HG03139 (cell line): Measurements from ENCODE around the gene ANKRD55.
A peak's percentile ranks its signal among the peaks of the same experiment; 100 is the strongest.
"Not testable (repeated sequence)": the region's sequence is repeated elsewhere in the genome, so short reads cannot be mapped to it uniquely, and the experiment has no call there.

Experiments
- ATAC-seq: cut with Tn5 transposase; IDR thresholded peaks from one replicate; pipeline ENCODE4 v1.9.1; 2021; ENCODE audit not compliant: unreplicated experiment

ANKRD55 gene

DNA sequence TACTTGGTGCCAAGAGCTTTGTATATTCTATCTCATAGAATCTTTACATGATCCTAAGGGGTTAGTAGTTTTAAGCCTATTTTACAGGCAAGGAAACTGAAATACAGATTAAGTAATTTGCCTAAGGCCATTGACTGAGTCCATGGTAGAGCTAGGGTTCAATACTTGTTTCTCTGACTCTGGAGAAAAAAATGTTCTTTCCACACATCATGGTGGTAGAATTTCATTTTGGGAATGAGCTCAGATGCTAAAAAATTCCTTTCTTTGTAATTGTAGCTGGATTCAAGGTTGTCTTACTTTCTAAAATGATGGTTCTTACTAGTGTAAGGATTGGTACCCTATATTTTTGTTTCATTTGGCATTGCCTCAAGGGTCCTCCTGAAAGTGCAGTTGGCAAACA, 86.0 kb downstream of the ANKRD55 start:
- ATAC-seq: no peak

DNA sequence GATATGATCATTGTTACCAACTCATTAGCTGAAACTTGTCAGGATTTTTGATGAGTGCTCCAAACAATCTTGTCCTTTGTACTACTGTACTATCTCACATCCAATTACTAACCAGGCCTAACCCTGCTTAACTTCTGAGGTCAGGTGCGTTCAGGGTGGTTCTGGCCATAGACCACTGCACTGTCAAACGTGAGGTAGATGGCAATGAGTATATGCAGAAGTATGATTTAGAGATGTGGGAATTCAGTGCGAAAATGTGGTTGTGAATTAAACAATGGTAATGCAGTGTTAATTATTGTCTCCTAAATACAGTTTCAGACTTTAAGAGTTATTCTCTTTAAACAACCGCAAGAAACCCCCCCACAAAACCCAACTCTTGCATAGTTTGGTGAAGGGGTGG, 86.5 kb downstream of the ANKRD55 start:
- ATAC-seq: no peak

DNA sequence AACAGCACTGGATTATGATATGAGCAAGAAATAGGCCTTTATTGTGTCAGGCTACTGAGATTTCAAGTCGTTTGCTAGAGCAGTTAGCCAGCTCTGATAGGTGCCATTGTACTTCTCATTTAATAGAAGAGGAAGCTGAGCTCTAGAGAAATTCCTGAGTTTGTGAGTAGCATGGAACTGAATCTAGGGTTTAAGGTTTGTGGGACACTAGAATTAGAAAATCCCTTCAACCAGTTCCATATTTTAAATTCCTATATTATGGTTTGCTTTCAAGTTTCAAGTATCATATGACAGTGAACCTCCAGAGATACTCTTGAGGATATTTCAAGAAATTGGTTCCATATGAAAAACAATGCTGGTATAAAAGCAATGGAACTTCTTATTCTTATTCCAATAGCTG, 87.6 kb downstream of the ANKRD55 start:
- no peak for ATAC-seq

DNA sequence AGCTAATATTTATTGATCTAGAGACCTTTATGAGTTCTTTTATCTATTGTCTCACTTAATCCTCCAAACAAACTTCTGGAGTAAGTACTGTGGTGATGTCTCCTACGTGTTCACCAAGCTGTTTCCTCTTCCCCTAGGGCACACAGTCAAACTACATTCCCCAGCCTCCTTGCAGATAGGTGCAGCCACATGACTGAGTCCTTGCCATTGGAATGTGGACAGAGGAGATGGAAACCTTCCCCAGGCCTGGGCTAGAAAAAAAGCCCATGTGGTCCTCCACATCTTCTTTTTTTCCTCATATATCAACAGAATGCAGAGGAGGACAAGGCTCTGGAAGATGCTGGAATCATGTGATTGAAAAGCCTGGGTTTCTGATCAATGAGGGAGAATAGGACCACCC, 88.0 kb downstream of the ANKRD55 start:
- no peak for ATAC-seq

DNA sequence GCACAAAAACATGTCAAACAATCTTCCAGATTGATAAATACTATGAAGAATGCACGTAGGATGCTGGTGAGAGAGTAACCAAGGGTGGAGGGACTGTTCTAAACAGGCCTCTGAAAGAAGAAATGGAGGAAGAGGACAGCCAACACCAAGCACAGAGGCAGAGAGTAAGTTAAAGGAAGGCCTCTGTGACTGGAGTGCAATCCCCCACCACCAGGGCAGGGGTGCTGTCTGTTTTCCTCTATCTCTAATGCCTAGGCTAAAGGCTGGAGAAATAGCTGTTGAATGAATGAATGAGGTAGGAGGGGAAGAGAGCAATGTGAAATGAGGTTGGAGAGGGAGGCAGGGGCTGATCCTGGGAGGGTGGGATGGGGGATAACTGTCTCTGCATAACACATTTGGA, 88.9 kb downstream of the ANKRD55 start:
- ATAC-seq: no peak

DNA sequence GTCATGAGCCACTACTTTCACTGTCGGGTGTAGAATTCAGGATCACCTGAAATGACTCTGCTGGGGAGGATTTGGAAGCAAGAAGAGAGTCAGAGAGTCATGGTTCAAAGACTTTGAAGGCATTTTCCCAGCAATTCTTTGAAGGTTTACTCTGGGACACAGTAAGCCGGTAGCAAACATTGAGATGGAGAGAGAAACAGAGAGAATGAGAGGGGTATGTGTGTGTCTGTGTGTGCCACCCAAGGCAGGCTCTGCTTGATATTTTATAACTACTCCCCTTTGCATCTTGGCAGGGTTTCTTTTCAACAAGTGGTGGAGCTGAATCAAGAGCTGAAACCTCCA, 89.8 kb downstream of the ANKRD55 start:
- ATAC-seq: no peak

DNA sequence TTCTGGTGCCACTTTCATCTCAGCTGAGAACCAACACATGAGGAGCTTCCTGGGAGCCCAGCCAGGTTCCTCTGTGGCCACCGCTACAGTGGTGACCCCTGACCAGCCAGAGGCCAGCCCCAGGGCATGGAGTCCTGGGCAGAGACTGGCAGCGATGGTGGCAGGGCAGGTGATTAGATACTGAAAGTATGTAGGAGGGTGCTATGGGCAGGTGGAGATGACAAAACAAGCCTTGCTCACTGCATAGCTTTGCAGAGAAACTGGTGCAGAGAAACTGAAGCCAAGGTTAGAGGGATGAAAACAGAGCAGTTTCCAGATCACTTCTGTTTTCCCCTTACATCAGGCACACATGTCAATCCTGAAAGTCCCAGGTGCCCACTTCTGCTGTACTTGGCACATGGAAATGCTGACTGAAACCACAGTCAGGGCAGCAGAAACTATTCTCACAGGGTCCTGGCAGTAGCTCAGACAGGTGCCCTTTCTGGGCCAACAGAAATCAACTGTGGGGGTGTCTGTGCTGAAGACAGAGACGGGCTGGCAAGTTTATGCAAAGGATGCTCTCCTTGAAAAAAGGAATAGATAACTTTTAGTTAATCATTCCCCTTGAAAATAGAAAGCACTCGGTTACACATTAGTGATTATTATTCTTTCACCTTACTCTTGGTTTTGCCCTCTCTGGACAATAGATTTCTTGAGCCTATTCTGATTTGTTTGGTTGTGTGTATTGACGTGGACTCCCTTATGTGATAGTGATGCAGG, 90.3 kb downstream of the ANKRD55 start:
- peak; percentile 72 for ATAC-seq

DNA sequence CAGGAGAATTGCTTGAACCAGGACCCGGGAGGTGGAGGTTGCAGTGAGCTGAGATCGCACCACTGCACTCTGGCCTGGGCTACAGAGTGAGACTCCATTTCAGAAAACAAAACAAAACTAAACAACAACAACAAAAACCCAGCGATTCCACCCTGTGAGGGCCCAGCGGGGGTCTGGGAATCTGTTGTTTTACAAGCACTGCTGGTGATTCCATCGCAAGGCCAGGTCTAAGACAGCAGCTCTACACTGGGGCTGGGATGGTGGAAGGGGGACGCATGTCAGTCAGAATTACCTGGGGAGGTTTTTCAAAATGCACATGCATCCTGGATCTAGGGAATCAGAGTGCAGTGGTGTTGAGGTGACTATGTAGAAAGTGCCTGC, 90.9 kb downstream of the ANKRD55 start:
- no peak for ATAC-seq

DNA sequence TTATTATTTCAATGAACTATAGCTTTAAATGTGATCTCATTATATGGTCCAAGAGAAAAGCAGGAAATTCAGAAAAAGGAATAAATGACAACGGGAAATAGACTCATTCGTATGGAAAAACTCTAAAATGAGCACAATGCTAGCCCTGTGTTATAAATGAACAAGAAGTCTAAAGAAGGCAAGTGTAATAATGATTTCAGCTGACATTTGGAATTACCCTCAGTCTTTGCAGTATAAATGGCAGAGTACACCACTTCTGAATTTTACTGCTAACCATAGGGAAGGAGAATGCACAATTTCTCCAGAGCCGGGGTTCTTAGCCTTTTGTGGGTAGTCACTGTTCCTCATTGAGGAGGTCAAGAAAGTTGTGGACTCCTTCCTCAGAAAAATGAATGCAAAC, 93.1 kb downstream of the ANKRD55 start:
- ATAC-seq: no peak

DNA sequence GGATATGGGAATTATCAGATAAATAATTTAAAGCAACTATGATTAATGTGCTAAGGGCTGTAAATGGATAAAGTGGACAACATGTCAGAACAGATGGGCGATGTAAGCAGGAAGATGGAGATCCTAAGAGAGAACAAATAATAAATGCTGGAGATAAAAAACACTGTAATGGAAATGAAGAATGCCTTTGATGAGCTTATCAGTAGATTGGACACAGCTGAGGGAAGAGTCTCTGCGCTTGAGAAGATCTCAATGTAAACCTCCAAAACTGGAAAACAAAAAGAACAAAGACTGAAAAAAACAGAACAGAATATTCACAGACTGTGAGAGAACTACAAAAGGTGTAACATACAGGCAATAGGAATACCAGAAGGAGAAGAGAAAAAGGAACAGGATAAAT, 102.5 kb downstream of the ANKRD55 start:
- no peak for ATAC-seq

DNA sequence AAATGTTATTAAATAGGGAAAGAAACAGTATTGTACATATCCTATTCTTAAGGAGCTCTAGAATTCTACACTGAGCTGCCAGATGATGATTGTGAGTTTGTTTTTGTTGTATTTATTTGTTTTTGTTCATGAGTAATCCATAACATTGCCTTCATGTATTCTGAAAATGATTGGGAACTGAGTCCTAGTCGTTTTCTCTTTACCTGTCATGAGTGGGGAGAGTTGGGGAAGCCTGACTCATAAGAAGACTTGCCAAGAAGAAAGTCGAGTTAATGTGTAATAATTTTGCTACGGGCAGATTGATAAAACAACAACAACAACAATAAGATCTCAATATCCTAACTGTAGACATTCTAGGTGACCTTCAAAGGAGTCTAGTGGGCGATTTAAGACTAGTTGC, 103.8 kb downstream of the ANKRD55 start:
- ATAC-seq: no peak

DNA sequence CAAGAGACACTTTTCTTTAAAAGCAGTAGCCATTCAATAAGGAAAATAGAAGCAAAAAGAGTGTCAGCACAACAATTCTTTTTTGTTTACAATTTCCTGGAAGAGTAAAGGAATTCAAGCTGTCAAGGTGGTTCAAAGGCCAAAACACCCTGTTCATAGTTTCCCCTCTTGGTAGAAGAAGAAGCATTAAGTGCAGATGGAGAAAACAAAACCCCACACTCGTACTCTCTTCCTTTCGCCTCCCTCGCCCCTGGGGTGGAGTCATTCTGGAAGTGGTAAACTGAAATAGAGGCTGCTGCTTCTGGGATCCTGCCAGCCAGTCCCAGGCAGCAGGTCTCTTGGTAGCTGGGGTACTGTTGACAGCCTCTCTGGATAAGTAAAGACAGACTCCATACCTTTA, 105.0 kb downstream of the ANKRD55 start:
- no peak for ATAC-seq

DNA sequence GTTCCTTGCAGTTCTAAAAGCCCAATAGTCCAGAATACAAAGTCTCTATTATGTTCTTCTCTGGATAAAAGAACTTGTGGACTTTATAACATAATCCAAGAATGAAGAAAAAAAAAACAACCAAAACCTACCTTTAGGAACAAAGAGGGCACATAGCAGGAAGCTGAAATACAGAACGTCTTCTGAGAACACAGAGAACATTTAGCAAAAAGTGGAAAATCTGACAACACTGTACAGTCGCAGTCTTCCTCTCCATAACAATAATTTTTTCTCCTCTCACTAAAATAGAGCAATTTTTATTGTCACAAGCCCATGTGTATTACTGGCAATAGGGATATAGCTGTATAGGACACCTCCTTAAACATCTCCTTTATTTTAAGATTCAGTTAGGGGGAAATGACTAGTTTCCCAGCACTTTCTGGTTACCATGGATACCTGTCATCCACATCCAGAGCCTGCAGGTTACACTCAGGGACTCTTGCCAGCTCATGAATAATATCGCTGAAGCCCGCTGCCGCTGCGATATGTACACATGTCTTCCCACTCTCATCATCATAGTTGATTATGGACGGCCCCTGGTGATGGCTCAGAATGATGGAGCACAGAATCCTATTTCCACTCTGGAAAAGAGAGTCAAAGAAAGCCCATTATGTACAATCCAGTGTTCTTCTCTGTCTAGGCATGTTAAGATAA, 106.5 kb downstream of the ANKRD55 start:
- ATAC-seq: no peak

DNA sequence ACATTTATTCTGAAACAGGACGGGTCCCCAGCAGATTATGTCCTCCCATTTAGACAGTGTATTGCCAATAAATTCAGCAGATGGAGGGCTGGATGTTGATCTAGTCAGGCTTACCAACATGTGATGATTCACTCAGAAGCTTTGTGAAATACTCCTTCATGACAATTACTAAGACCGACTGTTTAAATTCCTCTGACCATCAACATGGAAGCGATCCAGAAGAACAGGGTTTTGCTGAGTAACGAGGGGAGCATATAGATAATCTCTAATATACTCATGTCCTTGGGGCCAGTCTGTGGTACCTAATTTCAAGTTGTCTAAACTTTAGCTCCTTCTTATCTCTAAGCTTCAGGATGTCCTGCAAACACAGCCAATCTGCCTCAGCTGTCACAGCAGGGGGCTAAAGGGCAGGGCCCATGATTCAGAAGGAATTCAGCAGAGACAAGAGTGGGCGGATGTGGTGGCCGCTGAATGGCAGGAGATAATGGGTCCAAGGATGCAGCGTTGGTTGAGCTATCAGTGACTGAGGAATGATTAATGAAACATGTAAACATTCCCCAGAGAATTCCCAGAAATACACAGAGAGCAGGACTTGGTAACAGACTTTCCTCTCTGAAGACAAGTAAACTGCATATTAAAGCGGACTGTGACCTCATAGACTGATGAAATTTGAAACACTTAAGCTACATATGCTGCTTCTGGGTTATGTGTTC, 109.4 kb downstream of the ANKRD55 start:
- ATAC-seq: no peak

DNA sequence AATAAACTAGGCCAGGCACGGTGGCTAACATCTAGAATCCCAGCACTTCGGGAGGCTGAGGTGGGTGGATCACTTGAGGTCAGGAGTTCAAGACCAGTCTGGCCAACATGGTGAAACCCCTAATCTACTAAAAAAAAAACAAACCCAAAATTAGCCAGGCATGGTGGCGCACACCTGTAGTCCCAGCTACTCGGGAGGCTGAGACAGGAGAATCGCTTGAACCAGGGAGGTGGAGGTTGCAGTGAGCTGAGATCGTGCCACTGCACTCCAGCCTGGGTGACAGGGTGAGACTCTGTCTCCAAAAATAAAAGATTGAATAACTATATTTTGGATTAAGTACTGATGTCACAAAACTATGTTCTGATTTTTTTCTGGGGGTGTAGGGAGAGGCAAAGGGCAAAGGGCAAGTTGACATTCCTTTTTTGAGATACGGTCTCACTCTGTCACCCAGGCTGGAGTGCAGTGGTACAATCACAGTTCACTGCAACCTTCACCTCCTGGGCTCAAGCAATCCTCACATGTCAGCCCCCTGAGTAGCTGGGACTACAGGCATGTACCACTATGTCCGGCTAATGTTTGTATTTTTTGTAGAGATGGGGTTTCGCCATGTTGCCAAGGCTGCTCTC, 110.7 kb downstream of the ANKRD55 start:
- ATAC-seq: not testable (repeated sequence)

DNA sequence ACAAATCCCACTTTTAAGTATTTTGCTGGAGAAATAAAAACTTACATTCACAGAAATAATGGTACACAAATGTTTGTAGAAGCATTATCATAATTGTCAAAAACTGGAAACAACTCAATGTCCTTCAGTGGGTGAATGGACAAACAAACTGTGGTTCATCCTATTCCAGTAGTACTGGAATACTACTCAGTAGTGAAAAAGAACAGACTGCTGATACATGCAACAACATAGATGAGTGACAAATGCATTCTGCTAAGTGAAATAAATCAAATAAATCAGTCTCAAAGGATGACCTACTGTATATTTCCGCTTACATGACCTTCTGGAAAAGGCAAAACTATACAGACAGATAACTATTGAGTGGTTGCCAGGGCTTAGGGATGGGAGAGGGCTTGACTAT, 114.1 kb downstream of the ANKRD55 start:
- ATAC-seq: no peak

DNA sequence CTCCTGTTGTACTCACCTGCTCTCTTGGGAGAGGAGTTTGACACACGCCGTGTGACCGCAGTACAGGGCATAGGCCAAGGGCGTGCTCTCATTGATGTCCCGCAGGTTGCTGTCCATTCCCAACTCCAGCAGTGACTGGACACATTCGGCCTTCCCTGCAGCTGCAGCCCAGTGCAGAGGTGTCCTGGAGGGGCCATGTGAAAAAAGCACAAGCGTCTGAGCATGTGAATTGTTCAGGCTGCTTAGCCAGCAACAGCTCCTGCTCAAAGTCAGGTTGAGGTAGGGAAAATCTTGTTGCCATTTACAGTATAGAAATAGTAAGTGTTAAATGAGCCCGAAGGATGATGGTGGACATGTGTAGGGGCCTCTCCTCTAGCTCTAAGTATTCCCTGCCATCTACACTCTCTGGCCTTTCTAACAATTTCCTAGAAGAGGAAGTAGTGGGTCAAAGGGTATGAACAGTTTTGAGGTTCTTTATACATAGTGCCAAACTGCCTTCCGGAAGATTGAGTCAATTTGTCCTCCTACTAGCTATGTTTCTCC, 116.5 kb downstream of the ANKRD55 start:
- no peak for ATAC-seq

DNA sequence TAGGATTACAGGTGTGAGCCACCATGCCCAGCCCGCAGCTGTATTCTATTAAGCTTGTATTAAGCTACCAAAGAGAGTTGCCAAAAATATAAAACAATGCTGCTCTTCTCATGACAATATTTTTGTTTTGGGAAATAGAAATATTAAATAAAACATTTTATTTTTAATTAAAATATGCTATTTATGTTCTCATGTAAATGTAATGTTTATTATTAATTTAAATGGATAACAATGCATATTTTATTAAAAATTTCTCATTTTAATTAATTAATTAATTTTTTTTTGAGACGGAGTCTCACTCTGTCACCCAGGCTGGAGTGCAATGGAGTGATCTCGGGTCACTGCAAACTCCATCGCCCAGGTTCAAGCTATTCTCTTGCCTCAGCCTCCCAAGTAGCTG, 117.5 kb downstream of the ANKRD55 start:
- ATAC-seq: no peak

DNA sequence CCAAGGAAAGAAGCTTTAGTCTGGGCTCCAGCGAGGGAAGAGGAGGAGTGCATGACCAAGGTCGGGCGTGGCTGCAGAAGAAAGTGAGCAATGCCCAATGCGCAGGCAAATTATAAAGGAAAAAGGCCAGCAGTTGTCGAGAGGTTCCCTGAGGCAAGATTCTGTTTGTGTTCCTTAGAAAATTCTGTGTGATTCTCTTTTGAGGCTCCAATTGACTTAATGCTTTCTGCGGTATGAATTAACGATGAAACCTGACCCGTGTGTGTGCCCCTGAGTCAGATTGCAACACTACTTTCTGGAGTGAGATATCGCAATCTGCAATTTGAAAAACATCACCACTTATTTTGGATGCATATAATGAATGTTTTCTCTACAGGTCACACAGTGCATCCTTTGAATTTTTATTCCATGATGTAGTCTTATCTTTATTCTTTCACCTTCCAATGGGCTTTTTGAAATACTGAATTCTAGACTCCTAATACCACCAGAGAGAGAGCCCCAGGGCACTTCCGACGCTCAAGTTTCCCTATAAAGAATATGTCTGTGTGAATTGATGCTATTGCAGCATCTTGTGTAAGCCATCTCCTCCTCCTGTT, 120.5 kb downstream of the ANKRD55 start:
- no peak for ATAC-seq

DNA sequence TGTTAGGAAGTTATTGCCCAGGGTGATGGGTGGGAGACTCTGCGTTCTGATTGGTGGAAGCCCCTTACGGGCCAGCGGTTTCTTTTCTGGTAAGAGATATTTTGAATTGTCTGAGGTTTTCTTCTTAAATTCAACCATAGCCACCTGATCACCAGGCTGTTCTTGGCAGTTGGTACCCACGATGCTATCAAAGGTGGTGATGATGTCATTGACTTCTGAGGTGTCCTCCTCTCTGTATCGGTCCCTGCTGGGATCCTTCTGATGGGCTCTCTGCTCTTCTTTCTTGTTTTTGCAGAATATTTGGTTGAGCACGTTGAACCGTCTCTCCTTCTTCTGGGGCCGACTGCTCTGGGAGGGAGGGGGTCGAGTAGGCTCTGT, 121.7 kb downstream of the ANKRD55 start:
- ATAC-seq: no peak
